ENCODE results near the gene RAD51AP1.

Gene RAD51AP1

GRCh38 chr12:4603421-4603820 is 64.7 kb downstream of the RAD51AP1 start:
- no peak for DNase-seq

DNA sequence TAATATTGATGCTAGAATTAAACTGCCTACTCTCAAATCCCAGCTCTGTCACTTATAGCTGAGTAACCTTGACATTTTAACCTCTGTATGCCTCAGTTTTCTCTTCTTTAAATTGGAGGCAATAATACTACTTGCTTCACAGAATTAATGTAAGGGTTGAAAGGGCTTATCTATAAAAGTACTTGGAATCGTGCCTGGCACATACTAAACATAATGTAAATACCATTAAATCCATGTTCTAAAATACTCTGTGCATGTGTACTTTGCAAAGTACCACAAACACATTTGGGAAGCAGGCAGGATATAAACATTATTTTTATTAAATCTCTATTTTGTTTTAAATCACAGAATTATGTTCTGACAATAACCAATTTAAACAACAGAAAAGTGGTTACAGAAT is 65.3 kb downstream of the RAD51AP1 start:
- no peak for DNase-seq

GRCh38 chr12:4604684-4605193 is 66.0 kb downstream of the RAD51AP1 start:
- DNase-seq, result peak; percentile 46

- DNase-seq, result no peak
These were observed 68.4 kb downstream of the RAD51AP1 start for GRCh38 chr12:4607056-4607455.

DNA sequence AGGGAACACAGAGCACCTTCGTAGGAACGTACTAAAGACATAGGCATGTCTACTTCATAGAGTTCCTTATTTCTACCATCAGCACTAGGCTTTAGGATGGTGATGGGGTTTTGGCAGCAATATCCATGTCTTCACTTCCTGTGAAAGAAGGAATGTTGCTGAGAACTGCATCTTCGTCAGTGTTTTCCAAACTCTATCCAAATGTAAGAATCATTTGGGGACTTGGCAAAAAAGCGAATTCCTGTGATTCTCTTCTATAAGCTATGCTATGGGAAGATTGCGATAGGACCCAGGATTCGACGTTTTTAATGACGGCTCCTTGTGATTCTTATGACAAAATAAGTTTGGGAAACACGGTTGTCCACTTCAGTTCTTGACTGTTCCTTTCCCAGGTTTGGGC is 70.4 kb downstream of the RAD51AP1 start:
- no peak for DNase-seq

Data from DMS79 (cell line).